GM18907 (cell line): ENCODE results near the gene NPFFR1.
"Not testable (repeated sequence)": the region's sequence is repeated elsewhere in the genome, so short reads cannot be mapped to it uniquely, and the experiment has no call there.

ENCODE experiments used
- ATAC-seq: cut with Tn5 transposase; IDR thresholded peaks from one replicate; pipeline ENCODE4 v1.9.1; 2021; ENCODE audit warnings: mild to moderate bottlenecking, moderate library complexity; ENCODE audit not compliant: unreplicated experiment

The NPFFR1 gene

DNA sequence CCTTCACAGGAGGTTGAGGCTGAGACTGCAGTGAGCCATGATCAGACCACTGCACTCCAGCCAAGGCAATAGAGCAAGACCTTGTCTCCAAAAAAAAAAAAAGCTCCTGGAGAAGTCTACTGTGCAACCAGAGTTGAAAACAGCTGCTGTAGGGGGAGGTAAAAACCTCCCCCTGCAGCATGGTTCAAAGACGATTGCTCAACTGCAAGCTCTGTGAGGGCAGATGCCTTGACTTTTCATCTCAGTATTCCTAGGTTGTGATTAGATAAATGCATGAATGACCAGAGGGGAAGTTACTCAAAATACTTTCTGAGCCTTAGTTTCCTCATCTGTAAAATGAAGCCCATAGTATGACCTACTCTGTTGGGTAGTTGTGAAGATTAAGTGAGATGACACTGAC, 25.6 kb downstream of the NPFFR1 start:
- ATAC-seq, result no peak

DNA sequence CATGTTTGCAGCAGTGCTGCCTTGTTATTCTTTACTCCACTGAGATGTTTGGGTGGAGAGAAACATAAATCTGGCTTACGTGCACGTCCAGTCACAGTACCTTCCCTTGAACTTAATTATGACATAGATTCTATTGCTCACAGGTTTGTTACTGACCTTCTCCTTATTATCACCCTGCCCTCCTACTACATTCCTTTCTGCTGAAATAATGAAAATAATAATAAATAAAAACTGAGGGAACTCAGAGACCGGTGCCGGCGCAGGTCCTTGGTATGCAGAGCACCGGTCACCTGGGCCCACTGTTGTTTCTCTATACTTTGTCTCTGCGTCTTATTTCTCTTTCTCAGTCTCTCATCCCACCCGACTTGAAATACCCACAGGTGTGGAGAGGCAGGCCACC, 26.0 kb downstream of the NPFFR1 start:
- not testable (repeated sequence) for ATAC-seq

DNA sequence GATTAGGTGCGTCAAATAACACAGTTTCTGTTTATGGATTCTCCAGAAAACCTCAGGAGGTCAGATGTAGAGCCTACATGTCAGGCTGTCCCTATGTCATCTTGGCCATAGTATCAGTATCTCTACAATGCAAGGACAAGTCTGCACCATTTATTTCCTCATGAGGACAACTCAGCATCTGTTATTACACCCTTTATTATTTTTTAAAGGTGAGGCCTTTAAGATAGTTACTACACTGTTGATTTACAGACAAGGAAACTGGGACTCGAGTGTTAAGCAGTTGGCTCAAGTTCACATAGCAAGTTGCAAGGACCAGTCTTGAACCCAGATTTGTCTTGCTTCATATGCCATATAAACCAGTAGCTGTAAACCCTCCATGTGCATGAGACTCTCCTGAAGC, 27.3 kb downstream of the NPFFR1 start:
- ATAC-seq, result no peak

DNA sequence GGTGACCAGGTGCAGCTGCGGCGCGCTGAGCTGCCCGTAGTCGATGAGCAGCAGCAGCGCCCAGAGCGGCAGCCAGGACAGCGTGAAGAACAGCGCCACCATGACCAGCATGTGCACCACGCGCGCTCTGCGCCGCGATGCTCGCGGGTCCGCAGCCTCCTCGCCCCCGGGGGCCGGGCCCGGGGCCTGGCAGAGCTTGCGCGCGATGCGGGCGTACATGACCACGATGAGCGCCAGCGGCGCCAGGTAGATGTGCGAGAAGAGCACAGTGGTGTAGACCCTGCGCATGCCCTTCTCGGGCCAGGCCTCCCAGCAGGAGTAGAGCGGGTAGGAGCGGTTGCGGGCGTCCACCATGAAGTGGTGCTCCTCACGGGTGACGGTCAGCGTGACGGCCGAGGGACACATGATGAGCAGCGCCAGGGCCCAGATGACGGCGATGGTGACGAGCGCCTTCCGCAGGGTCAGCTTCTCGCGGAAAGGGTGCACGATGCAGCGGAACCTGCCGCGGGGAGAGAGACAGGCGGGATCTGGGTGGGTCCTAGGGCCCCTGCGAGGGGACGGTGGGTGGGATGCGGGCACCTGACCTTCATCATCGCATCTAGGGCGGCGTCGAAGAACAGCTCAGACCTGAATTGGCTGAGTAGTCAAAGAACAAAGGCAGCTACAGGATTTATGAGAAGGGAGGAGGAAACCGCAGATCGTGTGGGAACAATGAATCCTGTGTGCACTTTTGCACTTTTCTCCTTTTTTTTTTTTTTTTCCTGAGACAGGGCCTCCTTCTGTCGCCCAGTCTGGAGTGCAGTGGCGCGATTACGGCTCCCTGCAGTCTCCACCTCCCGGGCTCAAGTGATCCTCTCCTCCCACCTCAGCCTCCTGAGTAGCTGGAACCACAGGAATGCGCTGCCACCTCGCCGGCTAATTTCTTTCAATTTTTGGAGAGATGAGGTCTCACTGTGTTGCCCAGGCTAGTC, 28.2 kb downstream of the NPFFR1 start:
- ATAC-seq, result no peak

DNA sequence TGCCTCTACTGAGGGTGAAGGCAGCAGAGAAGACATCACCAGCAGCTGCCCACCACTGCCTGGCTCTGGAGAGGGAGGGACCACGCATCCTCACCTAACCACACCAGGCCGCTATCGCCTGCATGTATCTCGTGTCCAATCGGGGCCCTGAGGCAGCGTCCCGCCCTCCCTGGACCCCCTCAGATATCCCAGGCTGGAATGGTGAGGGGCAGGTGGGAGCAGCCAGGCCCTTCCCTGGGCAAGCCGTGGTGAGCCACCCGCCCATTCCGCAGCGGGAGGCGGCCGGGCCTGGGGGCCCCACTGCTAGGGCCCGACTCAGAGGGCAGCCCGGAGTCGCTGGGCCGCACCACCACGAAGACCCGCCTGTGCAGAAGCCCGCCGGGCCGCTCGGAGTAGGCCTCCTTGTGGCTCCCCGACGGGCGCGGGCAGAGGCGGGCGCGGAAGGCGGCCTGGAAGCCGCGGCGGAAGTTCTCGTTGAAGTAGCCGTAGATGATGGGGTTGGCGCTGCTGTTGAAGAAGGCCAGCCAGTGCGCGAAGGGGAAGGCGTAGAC, 29.0 kb downstream of the NPFFR1 start:
- no peak for ATAC-seq

DNA sequence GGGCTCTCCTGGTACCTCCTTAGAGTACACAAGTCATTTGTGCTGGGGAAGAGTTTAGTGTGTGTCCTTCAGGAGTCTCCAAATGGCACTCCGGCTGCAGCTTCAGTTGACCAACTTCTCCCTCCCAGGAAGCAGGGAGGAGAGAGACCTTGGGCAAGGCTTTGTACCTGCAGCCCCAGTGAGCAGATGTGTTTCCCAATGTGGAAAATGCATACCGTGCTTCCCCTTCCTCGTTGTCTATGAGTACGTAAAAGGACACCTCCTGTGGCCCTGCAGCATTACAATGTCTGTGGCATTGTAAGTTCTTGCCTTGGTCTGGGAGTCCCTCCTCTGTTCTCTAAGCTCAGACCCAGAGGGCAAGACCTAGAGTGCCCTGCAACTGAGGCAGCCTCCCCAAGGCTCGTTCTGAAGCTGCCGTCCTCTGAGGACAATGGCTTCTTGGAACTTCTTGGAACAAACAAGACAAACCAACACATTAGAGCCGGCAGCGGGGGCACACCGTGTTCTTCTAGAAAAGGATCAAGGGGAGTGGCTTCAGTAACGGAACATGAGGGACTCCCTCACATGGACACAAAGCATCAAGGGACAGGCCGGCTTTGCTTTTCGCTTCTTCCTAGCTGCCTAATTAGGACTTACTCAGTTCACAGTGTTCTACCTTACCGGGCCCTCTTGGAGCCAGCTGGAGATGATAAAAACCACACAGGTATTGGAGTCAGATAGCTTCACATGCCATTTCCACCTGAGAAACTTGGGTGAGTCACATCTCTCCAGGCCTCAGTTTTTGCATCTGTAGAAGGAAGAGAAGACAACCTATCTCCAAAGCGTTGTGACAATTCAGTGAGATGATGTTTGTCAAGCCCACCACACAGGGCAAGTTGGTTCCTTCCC, 29.7 kb downstream of the NPFFR1 start:
- ATAC-seq, result no peak

DNA sequence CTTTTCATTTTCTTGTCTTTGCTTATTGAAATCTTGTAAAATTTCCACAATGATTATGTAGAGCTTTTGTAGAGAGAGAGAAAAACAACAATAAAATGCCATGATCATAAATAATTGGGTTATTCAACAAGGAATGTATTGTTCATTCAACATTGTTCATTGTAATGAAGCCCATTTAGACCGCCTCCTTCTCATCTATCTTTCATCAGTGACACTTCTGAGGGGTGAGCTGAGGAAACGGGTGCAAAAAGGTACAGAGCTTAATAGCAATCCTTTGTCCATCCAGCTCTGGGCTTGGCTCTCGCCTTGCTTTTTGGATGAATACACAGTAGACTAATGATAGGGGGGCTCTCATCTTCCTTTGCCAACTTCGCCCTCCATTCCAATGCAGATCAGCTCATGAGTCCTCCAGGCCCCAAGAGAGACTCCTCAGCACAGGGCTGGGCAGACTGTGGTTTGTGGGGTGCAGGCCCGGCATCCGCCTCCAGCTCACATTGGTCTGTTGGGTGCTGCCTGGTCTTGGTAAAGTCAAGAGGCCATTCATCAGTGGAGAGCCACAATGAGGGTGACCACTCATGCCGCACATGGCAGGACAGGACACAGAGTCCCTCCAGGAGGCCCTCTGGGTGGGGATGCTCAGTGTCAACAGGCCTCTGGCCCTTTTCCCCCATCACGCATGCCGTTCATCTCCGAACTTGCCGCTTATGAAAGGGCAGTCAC, 32.7 kb downstream of the NPFFR1 start:
- no peak for ATAC-seq

DNA sequence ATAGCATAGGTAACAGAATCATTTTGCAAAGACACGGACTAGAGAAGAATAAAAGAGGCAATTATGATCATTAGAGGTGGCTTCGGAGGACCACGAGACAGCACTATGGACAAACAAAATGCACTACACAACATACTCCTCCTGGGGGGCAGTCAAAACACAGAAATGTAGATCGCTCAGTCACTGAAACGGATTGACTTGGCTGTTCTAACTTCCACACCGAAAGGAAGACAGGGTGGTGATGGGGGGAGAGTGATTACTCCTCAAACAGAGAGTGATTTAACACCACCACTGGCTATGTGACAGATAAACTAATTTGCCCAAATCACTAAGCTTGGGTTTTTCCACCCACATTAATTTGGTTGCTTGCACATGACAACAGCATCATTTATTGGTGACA, 36.4 kb downstream of the NPFFR1 start:
- ATAC-seq, result no peak

DNA sequence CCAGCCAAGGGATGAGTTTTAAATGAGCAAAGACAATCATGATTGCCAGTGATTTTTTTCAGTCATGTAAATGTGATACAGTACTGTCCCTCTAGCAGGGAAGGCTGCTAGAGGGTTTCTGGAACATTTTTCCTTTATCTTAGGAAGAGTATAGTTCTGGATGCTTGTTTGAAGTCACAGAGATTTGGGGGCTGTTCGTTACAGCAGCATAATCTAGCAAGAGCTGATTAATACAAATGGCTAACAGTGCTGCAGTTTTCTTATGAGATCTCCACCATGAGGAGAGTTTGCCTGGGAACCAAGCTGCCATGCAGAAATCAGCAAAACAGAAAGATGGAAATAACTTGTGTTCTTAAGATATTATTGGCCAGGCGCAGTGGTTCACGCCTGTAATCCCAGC, 42.7 kb downstream of the NPFFR1 start:
- ATAC-seq, result no peak

DNA sequence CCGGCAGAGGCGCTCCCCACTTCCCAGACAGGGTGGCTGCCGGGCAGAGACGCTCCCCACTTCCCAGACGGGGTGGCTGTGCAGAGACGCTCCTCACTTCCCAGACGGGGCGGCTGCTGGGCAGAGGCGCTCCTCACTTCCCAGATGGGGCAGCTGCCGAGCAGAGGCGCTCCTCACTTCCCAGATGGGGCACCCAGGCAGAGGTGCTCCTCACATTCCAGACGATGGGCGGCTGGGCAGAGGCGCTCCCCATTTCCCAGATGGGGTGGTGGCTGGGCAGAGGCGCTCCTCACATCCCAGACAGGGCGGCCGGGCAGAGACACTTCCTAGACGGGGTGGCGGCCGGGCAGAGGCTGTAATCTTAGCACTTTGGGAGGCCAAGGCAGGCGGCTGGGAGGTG, 43.8 kb downstream of the NPFFR1 start:
- not testable (repeated sequence) for ATAC-seq

DNA sequence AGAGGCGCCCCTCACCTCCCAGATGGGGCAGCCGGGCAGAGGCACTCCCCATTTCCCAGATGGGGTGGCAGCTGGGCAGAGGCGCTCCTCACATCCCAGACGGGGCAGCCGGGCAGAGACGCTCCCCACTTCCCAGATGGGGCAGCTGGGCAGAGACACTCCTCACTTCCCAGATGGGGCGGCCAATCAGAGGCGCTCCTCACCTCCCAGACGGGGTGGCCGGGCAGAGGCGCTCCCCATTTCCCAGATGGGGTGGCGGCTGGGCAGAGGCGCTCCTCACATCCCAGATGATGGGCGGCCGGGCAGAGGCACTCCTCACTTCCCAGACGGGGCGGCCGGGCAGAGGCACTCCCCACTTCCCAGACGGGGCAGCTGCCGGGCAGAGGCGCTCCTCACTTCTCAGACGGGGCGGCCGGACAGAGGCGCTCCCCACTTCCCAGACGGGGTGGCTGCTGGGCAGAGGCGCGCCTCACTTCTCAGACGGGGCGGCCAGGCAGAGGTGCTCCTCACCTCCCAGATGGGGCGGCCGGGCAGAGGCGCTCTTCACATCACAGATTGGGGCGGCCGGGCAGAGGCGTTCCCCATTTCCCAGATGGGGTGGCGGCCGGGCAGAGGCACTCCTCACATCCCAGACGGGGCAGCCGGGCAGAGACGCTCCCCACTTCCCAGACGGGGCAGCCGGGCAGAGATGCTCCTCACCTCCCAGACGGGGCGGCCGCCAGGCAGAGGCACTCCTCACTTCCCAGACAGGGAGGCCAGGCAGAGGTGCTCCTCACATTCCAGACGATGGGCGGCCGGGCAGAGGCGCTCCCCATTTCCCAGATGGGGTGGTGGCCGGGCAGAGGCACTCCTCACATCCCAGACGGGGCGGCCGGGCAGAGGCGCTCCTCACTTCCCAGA, 44.5 kb downstream of the NPFFR1 start:
- ATAC-seq, result not testable (repeated sequence)

DNA sequence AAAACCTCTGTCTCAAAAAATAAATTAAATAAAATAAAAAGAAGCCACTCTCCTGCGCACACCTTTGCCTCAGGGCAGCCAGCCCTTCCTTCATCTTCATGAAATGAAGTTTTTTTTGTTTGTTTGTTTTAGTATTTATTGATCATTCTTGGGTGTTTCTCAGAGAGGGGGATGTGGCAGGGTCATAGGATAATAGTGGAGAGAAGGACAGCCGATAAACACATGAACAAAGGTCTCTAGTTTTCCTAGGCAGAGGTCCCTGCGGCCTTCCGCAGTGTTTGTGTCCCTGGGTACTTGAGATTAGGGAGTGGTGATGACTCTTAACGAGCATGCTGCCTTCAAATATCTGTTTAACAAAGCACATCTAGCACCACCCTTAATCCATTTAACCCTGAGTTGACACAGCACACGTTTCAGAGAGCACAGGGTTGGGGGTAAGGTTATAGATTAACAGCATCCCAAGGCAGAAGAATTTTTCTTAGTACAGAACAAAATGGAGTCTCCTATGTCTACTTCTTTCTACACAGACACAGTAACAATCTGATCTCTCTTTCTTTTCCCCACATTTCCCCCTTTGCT, 45.8 kb downstream of the NPFFR1 start:
- not testable (repeated sequence) for ATAC-seq

DNA sequence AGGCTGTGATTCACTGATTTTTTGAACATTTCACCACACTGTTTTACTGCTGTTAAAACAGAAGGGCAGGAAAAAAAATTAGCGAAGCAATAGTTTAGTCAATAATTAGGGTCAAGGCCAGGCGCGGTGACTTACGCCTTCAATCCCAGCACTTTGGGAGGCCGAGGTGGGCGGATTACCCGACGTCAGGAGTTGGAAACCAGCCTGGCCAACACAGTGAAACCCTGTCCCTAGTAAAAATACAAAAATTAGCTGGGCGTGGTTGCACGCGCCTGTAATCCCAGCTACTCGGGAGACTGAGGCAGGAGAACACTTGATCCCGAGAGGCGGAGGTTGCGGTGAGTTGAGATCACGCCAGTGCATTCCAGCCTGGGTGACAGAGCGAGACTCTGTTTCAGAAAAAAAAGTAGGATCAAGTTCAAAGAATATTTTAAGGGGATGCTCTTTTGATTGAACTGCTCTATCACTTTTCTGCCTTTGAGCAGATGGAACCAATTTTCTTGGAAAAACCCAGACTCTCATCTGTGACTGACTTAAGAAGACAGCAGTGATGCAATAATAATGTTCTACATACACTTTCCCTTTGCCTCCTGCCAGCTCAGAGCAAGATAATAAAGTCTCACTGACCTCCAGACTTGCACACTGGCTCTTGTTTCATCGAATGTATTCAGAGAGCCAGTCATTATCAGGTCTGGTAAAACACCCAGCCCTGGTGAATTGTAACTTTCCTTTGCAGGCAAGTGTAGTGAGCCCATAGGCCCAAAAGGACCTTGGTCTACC, 48.9 kb downstream of the NPFFR1 start:
- no peak for ATAC-seq

DNA sequence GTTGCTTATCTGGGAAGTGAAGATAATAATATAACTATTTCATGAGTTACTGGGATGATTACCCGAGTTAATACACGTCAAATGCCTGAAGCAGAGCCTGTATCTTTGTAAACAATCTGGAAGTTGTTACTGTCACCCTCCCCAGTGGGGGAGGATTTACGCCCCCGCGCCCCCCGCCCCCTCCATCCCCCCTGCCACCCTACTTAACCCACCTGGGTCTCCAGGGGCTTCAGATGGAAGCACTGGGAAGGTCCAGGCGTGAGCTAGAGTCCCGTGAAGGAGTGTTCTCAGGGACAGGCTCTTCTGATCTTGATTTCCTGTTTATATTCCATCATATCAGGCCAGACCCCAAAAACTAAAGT, 49.9 kb downstream of the NPFFR1 start:
- no peak for ATAC-seq

DNA sequence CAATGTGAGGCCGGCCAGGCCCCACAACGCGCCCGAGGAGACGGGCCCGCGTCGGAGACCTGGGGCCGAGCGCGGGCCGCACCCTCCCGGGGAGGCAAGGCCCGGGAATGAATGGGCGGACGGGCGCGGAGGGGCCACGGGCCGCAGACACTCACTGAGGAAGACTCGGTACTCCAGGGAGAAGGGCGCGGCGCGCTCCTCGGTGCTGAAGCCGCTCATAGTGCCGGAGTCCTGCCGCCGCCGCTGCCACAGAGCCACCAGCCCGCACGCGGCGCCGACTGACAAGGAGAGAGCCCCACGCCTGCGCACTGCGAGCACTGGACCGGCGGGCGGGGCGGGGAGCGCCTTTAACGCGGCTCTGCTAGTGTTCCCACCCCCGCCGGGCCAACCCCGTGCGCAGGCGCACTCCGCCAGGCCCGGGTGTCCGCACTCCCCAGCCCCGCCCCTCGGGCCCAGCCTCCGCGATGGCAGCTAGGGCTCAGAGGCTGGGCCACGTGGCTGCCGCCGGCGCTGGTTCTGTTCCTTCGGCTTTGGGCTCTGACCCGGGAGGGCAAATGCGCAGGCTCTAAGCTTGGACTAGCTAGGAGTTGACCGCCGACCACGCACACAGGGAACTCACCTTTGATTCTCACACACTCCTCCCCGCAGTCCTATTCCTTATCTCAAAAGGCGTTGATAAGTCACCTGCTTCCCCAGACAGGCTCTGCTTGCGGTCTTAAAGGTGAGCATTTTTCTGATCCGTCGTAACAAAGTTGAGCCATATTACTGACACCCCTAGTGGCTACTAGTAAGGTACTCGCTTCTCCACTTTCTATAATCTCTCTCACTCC, 50.5 kb downstream of the NPFFR1 start, which contains the start of gene PPA1:
Gene PPA1 (minus strand): TSS at position 321 of the 830 bp plus-strand sequence. CDS start 102 bp downstream, at position 219.
- peak; percentile 86 for ATAC-seq

DNA sequence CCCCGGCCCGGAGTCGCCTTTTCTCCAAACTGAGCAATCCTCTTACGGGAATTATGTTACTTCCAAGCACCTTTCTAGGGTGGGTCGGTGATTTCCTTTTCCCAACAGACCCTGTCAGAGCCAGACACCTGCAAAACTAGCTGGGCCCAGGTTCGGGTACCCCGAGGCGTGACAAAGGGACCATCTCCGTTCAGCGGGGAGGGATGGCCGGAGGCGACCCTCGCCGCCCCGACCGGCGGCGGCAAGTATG, 51.0 kb downstream of the NPFFR1 start:
- ATAC-seq, result no peak

DNA sequence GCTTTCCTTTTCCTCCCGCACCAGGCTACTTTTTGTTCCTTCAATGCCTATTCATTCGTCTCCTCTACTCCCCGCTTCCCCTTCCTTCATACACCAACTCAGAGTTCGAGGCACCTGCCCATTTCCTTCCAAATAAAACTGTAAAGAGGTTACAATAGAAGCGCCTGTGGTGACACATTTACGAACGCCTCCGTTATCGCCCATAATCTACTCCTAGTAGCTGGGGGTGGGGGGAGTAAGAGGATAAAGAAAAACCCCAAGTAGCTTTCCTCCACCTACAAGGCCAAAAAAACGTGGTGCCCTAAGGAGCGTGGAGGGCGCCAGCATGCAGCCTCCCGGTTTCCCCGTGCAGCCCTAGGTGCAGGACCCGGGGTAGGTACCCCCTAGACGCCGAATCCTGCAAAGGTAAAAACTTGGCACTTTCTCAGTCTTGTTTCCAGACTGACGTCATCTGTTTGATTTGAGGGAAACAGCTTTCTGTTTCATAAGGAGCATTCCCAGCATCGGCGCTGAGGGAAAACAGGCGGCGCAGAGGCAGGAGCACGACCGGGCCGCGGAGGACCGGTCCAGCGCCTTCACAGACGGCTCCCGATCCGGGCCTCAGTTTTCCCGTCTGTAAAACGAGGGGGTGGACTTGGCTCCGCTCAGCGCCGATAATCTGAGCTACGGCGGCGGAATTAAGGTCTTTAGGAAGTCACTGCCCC, 51.5 kb downstream of the NPFFR1 start:
- no peak for ATAC-seq
